GM04504 (cell line): Measurements from ENCODE around the gene LRP3.
"Not testable (repeated sequence)": the region's sequence is repeated elsewhere in the genome, so short reads cannot be mapped to it uniquely, and the experiment has no call there.

Source experiments
- DNase-seq: peaks from one replicate; pipeline ENCODE4 v3.0.0-alpha.2; 2012; ENCODE audit warnings: low read depth

Gene LRP3

DNA sequence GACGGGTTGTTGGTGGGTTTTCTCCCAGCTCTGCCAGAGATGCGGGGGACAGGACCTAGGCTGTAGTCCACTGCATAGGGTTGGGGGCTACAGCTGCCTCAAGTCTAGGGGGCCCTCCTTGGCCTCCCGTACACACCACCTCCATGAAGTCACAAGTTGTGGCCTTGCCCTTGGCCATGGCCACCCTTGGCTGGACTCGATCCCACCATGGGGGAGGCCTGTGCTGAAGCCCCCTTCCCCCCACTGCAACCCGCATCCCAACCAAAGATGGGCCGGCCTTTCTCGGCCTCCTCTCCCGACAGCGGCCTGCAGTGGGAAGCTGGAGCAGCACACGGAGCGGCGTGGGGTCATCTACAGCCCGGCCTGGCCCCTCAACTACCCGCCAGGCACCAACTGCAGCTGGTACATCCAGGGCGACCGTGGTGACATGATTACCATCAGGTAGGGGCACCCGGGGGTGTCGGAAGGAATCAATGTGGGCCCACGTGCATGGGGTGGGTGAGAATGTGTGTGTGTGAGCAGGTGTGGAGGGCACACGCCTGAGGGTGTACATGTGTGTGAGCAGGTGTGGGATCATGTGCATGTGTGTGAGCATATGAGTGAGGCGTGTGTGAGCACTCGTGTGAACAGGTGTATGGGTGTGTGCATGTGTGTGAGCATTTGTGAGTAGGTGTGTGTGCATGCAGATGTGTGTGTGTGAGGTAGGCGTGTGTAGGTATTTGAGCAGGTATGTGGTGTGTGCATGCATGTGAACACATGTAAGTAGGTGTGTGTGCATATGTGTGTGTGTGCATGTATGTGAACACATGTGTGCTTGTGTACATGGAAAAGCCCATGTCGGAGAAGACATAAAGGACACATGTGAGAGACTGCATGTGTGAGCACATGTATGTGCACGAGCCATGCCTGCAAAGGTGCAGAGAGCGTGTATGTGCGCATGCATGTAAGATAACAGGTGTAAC is 8.7 kb downstream of the LRP3 start:
- DNase-seq, result no peak

DNA sequence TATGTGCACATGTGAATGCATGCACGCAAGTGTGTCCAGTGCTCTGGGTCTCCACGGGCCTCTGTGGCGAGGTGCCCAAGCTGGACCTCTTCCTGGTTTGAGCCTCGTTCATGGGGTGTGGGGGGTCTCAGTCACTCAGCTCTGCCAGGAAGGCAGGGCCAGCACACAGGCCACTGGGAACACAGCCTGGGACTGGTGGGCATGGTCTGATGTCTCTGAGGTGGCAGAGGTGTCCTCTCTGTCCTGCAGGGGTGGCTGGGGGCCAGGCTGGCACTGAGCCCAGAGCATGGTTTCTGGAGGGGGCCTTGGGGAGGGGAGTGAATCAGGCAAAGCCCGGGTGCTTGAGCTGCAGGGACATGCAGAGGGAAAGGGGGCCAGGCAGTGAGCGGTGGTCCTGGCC is 9.4 kb downstream of the LRP3 start:
- no peak for DNase-seq

- DNase-seq, result no peak
These were observed 10.2 kb downstream of the LRP3 start for GRCh38 chr19:33204136-33204973.

DNA sequence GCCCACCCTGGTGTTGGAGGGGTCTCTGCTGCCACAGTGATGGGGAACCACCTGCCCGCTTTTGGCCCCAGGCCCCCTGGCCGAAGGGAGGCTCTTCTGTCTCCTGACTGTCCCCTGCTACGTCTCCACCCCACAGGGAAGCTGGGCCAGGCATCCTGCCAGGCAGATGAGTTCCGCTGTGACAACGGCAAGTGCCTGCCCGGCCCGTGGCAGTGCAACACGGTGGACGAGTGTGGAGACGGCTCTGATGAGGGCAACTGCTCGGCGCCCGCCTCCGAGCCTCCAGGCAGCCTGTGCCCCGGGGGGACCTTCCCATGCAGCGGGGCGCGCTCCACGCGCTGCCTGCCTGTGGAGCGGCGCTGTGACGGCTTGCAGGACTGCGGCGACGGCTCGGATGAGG is 11.0 kb downstream of the LRP3 start:
- DNase-seq, result no peak

GRCh38 chr19:33205531-33206260 is 11.6 kb downstream of the LRP3 start:
- no peak for DNase-seq

DNA sequence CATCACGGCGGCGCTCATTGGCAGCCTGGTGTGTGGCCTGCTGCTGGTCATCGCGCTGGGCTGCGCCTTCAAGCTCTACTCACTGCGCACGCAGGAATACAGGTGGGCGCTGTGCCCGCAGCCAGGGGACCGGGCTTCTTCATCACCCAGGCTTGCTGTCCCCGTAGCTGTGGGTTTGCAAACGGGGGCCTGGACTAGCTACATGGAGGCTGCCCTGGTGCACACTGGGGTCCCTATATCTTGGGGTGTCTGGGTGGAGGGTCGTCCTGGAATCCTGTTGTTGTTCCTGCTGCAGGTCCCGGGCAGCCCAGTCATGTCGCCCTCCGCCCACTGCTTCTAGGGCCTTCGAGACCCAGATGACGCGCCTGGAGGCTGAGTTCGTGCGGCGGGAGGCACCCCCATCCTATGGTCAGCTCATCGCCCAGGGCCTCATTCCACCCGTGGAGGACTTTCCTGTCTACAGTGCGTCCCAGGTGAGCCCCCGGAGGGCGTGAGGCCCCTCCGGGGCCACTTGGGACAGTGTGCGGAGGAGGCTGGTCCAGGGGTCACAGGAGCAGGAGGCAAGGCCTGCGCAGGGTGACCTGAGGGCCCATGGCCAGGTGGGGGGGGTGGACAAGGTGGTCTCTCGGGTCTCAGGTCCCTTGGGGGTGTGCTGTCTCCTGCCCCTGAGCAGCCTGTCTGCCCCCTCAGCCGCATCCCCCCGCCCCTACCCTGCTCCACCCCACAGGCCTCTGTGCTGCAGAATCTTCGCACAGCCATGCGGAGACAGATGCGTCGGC is 12.3 kb downstream of the LRP3 start:
- DNase-seq, result no peak

DNA sequence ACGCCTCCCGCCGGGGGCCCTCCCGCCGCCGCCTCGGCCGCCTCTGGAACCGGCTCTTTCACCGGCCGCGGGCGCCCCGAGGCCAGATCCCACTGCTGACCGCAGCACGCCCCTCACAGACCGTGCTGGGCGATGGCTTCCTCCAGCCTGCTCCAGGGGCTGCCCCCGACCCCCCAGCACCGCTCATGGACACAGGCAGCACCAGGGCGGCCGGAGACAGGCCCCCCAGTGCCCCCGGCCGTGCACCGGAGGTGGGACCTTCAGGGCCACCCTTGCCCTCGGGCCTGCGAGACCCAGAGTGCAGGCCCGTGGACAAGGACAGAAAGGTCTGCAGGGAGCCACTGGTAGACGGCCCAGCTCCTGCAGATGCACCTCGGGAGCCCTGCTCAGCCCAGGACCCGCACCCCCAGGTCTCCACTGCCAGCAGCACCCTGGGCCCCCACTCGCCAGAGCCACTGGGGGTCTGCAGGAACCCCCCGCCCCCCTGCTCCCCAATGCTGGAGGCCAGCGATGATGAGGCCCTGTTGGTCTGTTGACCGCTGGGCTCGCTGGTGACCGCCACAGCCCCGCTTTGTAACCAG is 13.0 kb downstream of the LRP3 start:
- DNase-seq, result no peak

- no peak for DNase-seq
These were observed 13.8 kb downstream of the LRP3 start for GRCh38 chr19:33207903-33208302.

- no peak for DNase-seq
These were observed 14.3 kb downstream of the LRP3 start for GRCh38 chr19:33208371-33208895.

- DNase-seq, result no peak
These were observed 15.0 kb downstream of the LRP3 start for GRCh38 chr19:33208904-33209849.

- DNase-seq, result not testable (repeated sequence)
These were observed 15.7 kb downstream of the LRP3 start for GRCh38 chr19:33209850-33210230.

- no peak for DNase-seq
These were observed 16.3 kb downstream of the LRP3 start for GRCh38 chr19:33210266-33210940.

DNA sequence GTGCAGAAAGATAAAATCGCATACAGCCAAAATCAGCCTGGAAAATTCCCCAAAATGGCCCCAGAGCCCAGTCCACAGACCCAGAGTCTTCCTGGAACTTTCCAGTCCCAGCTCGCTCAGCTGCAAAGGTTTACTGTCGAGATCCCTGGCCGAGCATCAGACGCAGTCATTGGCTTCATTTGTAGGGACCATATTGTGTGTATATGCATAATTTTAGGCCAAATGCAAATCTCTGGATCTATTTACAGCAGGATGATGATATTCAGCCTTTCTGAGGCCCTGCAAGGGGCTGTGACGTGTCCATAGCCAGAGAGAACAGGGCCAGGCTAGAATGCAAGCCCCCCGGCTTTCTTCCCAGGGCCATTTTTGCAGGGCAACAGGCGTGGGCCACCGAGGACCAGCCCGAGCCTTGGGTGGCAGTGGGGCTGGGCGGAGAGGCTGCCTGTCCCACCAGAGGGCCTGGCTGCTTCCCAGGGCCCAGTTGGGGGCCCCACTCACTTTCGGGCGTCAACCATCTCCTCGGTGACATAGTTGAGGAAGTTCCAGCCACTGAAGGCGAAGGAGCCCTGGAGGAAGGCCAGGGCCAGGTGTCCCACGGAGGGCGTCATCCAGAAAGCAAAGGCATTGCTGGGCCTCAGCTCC is 17.8 kb downstream of the LRP3 start:
- DNase-seq, result no peak

- DNase-seq, result no peak
These were observed 18.5 kb downstream of the LRP3 start for GRCh38 chr19:33212436-33213172.

DNA sequence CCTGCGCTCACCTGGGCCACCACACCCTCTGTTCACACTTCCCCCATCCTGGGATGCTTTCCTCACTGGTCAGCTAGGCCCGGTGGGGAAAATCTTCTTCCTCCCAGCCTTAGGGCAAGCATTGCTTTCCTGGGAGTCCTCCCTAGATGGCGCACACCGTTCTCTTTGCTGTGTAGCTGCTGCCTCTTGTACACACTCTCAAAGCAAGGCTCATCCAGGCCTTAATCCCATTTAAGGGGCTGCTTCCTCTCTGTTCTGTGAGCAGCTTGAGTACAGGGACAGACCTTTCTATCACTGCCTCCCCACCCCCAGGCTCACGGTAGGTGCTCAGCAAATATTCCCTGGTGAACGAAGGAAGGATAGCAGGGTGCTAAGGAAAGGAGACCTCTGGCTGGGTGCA is 20.5 kb downstream of the LRP3 start:
- no peak for DNase-seq

DNA sequence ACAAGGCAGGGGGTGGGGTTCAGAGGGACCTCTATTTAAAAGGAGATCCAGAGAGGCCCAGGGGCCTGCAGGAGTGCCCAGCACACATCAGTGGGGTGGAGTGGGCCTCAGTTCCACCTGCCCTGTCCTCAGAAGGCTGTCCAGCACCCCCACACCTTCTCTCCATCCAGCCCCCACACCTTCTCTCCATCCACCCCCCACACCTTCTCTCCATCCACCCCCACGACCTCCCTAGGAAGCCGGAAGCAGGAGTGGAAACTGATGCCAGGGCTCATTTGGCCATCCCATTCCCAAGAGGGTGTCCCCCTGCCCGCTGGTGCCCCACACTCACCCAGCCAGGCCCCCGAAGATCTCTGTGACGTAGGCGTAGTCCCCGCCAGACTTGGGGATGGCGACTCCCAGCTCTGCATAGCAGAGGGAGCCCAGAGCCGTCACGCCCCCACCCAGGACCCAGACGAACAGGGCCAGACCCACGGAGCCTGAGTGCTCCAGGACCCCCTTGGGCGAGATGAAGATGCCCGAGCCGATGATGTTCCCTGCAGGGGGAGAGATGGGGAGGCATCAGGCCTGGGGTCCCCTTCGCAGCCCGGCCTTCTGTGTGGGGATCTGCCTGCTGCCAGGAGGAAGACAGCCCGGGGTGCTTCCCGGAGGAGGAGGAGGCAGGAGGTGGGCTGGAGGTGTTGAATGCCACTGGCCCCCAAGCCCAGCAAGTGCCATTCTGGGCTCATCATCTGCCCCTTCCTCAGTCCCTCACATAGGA is 21.5 kb downstream of the LRP3 start:
- no peak for DNase-seq

DNA sequence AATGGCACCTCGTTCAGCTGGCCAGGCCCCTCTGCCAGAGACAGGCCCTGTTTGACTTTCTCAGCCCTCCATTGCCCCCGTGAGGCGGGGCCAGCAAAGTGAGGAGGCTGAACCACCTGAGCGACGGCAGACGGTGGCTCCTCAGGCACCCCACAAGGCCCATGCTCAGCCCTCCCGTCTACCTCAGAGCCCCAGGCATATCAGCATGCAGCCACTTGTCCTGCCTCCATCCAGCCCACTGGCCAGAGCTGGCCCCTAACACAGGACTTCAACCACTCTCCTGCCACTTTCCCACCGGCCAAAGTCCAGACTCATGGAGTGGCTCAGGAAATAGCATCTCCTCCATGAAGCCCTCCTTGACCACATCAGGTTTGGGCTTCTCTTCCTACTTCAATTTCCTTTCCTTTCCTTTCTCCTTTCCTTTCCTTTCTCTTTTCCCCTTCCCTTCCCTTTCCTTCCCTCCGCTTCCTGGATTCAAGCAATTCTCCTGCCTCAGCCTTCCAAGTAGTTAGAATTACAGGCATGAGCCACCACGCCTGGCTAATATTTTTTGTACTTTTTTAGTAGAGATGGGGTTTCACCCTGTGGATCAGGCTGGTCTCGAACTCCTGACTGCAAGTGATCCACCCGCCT is 22.2 kb downstream of the LRP3 start:
- no peak for DNase-seq
